ENCODE data around the gene OVOL2. TPM values are rescaled to one million over a fixed set of nuclear protein-coding genes. Genes with fewer than 3 reads are reported as not detected.
A peak's percentile ranks its signal among the peaks of the same experiment; 100 is the strongest.

The OVOL2 gene
- total RNA-seq, 1 experiment from 2014 or later, result not detected

GRCh38 chr20:18056174-18057100 is 1.3 kb downstream of the OVOL2 start:
- no TSS peak for BruUV-seq (replicated peaks)
- TF ChIP-seq CTCF (conservative IDR thresholded peaks at IDR 0.05; ENCODE audit: low read depth, low read length), result no peak
- TF ChIP-seq EZH2 (IDR thresholded peaks at IDR 0.05; ENCODE audit: borderline replicate concordance, low read depth, low read length, poor library complexity, severe bottlenecking), result peak; percentile 54
- POLR2A ChIA-PET (ENCODE audit: low non-redundant PET), result no interaction called here
- peaks cover 96% of the 10 kb centered on the region for H3K27me3 ChIP-seq (replicated peaks; ENCODE audit: insufficient read depth, low read depth, low read length, poor library complexity)
- peak; percentile 37 for DNase-seq (ENCODE audit: low spot score)
- H3K36me3 ChIP-seq (ENCODE audit: insufficient read depth, low read length, poor library complexity, severe bottlenecking), result no peaks in the 10 kb centered on the region
- H3K4me1 ChIP-seq (ENCODE audit: insufficient read depth, low read length, poor library complexity, severe bottlenecking), result peaks cover 13% of the 10 kb centered on the region
- peak overlapping the region; percentile 32 for H3K4me3 ChIP-seq (ENCODE audit: low read depth, low read length, poor library complexity, severe bottlenecking)
- H3K27ac ChIP-seq (ENCODE audit: low read depth, low read length, poor library complexity, severe bottlenecking), result no peak overlapping the region
- no peaks in the 10 kb centered on the region for H3K9me3 ChIP-seq (ENCODE audit: low read depth, low read length, poor library complexity, severe bottlenecking)
- CTCF ChIA-PET, result no interaction called here
- intact Hi-C loops (cut with micrococcal nuclease; ENCODE audit: unreplicated experiment), result no loop called here

GRCh38 chr20:18055261-18055660 is 2.5 kb downstream of the OVOL2 start:
- peaks cover 95% of the 10 kb centered on the region for H3K27me3 ChIP-seq (replicated peaks; ENCODE audit: insufficient read depth, low read depth, low read length, poor library complexity)
- no peak for DNase-seq (ENCODE audit: low spot score)
- H3K36me3 ChIP-seq (ENCODE audit: insufficient read depth, low read length, poor library complexity, severe bottlenecking), result no peaks in the 10 kb centered on the region
- CTCF ChIA-PET, result no interaction called here
- peaks cover 13% of the 10 kb centered on the region for H3K4me1 ChIP-seq (ENCODE audit: insufficient read depth, low read length, poor library complexity, severe bottlenecking)
- no TSS peak for BruUV-seq (replicated peaks)
- no peak overlapping the region for H3K27ac ChIP-seq (ENCODE audit: low read depth, low read length, poor library complexity, severe bottlenecking)
- intact Hi-C loops (cut with micrococcal nuclease; ENCODE audit: unreplicated experiment), result no loop called here
- TF ChIP-seq EZH2 (IDR thresholded peaks at IDR 0.05; ENCODE audit: borderline replicate concordance, low read depth, low read length, poor library complexity, severe bottlenecking), result peak; percentile 13
- TF ChIP-seq CTCF (conservative IDR thresholded peaks at IDR 0.05; ENCODE audit: low read depth, low read length), result no peak
- H3K4me3 ChIP-seq (ENCODE audit: low read depth, low read length, poor library complexity, severe bottlenecking), result no peak overlapping the region
- H3K9me3 ChIP-seq (ENCODE audit: low read depth, low read length, poor library complexity, severe bottlenecking), result no peaks in the 10 kb centered on the region
- POLR2A ChIA-PET (ENCODE audit: low non-redundant PET), result no interaction called here

GRCh38 chr20:18052856-18053255 is 4.9 kb downstream of the OVOL2 start:
- POLR2A ChIA-PET (ENCODE audit: low non-redundant PET), result no interaction called here
- intact Hi-C loops (cut with micrococcal nuclease; ENCODE audit: unreplicated experiment), result no loop called here
- Histone ChIP-seq H3K4me3 (ENCODE audit: low read depth, low read length, poor library complexity, severe bottlenecking) (no peak overlapping the region), H3K36me3 (ENCODE audit: insufficient read depth, low read length, poor library complexity, severe bottlenecking) (no peaks in the 10 kb centered on the region), H3K27ac (ENCODE audit: low read depth, low read length, poor library complexity, severe bottlenecking) (no peak overlapping the region), H3K27me3 (replicated peaks; ENCODE audit: insufficient read depth, low read depth, low read length, poor library complexity) (peaks cover 78% of the 10 kb centered on the region), H3K9me3 (ENCODE audit: low read depth, low read length, poor library complexity, severe bottlenecking) (no peaks in the 10 kb centered on the region), H3K4me1 (ENCODE audit: insufficient read depth, low read length, poor library complexity, severe bottlenecking) (peaks cover 12% of the 10 kb centered on the region)
- DNase-seq (ENCODE audit: low spot score), result no peak
- BruUV-seq (replicated peaks), result no TSS peak
- CTCF ChIA-PET, result no interaction called here
- TF ChIP-seq EZH2 (IDR thresholded peaks at IDR 0.05; ENCODE audit: borderline replicate concordance, low read depth, low read length, poor library complexity, severe bottlenecking) (no peak), CTCF (conservative IDR thresholded peaks at IDR 0.05; ENCODE audit: low read depth, low read length) (no peak)
